ENCODE results near the gene FSTL5.

FSTL5 gene

DNA sequence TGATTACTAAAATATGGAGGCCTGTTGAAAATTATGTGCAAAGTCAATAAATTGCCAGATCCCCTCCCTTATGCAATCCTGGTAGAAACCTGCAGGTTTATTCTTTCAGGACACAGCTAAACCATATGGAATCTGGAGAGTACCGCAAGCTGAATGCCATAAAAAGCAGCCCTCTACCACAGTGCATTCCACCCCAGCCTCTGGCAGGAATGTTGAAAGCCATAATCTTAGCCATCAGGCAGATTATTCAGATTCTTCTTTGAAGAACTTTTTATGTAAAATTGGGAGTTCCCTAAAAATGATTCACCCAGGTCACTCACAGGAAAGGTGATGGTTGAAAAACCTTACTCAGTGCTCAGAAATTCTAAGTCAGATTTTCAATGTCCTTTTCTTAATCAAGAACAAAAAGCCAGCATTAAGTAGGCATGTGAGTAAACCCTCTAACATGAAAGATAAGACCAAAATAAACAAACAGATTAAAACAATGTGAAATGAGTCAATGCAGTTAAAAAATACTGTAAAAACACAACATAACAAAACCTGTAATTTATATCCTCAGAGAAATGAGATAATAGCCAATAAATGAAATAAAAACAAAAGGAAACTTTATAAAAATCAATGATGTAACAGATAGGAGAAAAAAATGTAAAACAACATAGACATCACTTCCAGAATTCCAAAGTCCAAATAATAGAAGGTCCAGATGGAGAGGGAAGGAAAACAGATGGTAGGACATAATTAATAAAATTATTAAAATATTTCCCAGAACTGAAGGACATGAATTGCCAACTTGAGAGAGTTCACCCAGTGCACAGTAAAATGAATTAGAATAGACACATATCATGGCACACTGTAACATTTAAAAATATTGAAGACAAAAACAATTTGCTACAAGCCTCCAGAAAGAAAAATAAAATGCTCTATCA is 226.9 kb downstream of the FSTL5 start:
- no peak for DNase-seq

DNA sequence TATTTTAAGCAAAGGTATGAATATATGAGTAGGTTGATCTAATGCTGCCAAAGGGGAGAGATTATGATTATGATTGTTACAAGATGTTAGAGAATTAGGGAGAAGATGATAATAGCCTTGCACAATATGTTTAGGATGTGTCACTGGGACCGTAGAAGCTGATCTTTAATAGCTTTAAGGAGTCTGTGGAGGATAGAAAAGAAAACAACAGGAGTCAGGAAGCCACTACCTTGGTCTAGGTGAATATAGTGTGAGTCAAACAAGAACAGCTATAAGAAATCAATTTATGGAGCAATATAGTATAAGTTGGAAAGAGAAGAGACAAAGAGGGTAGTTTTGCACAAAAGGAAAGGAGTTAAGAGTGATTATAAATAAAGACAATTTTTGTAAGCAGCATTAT is 232.7 kb downstream of the FSTL5 start:
- DNase-seq, result no peak

DNA sequence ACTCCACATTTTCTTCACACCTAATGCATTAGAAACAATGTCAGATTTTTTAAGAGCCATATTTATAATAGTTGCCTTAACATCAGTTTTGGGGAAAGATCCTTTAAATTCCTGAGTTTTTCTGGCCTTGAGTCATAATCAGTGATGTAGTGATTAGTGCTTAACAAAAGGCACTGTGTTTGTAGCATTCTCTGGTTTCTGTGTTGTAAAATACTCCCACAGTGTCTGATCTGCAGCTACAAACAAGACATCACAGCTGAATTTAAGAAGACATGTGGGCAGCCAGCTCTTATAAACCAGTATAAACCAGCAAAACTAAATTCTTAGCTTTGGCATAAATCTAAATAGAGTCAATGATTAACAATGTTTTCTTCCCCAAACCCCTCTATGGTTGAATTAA is 233.8 kb downstream of the FSTL5 start:
- no peak for DNase-seq

DNA sequence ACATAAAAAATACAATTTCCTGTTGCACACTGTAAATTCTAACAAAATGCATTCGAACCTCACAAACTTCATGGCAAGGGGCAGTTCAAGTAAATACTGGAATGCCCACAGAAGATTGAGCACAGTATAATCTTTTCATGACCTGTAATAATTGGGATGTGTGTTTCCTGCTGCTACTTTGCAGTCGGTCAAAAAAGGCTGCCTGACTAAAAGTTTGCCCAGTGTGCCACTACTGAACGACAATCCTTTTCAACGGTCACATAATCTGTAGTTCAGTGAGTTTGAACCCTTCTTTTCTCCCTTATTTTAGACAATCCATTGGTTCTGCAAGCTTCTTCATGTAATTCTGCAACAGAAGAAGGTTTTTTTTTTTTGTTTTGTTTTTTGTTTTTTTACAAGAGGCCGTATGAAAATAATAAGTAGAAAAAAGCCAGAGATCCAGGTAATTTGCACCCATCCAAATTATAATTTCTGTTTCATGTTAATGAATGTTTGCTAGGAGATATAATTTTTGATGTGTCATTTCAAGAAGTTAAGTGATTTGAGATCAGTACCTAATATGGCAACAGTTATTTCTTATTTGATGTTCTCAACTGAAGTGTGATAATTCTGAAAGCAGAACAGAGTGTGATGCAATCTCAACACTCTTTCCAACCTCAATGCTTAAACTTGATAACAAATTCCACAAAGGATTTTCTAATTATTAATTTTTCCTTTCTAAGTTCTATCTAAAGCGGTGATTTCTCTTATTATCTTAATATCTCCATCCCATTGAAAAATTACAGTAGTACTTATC is 237.6 kb downstream of the FSTL5 start:
- DNase-seq, result no peak

DNA sequence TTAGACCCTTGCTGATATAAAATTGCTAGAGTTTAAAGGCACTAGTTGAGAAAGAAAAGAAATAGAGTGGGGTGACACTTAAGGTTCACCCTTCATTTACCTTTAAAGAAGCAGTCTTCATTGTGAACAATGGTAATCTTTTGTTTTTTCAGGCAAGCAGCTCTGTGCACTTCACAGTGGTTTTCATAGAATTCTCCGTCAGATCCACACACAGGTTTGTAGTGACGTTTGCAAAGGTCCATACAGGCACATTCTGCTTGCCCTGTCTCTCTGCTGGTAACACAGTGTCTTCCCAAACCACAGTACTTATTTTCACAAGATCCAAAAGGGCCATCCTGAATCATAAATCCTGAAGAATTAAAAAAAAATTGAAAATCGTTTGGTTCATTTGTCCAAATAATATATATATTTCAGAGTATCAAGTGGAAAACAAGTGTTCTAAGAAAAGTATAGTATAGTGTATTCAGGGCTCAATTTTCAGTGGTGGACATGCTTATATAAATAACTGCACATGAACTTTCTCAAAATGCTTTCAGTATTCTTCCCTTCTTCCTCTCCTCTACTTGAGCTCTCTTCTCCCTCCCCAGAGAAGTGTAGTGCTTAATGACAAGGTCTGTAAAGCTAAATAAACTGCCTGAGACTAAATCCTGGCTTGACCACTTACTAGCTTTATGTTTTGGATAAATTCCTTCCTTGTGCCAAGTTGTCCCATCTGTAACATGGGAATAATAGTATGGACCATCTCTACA is 243.3 kb downstream of the FSTL5 start:
- no peak for DNase-seq

DNA sequence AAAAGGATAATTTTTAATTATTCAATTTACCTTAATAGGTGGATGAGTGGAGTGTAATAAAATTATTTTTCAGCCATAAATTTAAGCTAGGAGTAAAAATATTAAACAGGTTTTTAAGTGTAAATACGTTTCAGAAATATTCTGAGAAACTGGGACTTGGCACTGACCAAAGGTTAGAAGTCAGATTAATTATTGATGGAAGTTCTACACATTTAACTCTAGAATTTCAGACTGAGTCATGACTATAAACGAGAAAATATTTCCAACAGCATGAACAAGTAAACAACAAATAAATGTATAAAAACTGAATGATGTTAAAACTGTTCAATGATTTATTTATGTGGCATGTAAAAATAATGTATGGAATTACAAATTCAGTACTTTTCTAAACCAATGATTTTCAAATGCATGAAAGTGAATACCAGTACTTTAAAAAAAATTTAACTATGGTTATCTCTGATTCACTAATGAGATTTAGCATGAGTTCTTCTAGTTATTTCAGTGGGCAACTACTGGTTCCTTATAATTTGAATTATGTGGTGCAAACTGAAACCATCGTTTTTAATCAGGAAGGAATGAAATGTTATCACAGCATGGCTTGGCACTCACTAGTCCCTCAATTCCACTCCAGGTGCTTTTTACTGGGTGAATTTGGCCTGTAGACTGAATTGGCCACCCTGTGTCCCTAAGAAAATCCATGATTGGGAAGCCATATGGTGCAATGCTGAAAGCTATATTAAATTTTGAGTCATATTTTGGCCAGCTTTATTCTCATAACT is 244.2 kb downstream of the FSTL5 start:
- DNase-seq, result no peak

DNA sequence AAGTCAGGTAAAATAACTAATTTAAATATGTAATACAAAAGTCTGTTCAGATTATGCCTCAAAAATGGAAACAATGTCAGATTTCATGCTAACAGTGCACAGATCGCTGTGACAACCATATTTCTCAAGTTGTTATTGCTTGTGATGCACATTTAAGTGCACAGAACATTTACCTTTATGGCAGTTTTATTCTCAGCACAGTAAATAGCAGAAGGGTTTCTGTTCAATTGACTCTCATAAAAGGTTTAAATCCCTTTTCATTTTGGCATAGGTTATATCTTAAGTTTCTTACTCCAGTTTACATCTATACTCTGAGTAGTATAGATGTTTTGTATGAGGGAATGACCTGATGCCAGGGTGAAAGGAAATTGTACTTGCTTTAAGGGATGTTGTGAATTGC is 247.8 kb downstream of the FSTL5 start:
- DNase-seq, result no peak

DNA sequence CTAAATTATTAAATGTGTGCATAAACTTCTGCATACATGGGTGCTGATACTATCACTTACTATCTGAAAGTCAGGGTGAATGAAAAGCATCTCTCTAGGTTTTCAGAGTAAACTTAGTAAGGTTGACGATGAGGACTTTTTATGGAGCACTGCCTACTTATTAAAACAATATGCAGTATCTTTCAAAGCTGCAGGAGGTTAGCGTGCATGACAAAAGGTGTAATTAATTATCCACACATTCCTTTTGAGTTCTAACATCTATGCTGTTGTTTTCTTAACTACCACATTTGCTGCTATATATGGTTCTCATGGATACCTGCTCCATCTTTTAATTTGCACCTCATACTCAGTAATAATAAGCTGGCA is 256.2 kb downstream of the FSTL5 start:
- DNase-seq, result no peak

DNA sequence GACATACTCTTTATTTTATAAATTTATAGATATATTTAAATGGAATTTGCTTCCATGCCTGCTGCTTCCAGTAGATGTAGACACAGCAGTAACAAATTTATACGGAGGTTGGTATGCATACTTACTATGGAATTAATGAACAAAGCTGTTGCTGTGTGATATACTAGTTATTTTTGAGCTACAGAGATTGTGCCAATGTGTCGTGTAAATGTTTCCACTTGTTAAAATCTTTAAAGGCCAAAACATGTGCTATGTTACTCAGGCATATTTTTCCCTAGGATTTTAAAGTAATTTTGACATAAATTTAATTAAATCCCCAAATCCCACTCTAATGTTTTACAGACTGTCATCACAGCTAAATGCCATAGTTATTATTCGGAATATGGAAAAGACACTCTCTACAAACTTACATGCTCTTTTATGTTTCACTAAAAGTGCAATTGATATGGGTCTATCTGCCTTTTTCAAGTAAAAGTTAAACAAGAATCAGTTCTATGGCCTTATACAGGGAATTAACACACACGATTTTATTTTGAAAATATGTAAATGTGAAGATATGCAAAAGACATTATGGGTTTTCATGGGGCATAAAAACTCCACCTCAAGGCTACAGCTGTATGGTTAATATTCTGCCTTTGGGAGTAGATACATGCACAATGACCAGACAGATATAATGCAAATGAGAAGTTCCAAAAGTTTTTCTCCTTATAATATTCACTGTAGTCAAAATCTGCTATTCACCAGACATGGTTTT is 256.8 kb downstream of the FSTL5 start:
- no peak for DNase-seq

DNA sequence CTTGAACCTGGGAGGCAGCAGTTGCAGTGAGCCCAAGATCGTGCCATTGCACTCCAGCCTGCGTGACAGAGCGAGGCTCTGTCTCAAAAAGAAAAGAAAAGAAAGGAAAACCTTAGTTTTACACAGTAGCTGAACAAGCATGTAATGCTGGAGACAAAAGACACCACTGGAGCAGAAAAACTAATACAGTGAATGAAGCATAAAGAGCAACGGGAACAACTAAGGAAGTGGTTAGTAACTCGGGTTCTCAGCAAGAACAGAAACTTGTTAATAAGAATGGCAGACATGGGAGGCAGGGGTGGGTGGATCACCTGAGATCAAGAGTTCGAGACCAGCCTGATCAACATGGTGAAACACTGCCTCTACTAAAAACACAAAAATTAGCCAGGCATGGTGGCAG is 263.7 kb downstream of the FSTL5 start:
- DNase-seq, result no peak

DNA sequence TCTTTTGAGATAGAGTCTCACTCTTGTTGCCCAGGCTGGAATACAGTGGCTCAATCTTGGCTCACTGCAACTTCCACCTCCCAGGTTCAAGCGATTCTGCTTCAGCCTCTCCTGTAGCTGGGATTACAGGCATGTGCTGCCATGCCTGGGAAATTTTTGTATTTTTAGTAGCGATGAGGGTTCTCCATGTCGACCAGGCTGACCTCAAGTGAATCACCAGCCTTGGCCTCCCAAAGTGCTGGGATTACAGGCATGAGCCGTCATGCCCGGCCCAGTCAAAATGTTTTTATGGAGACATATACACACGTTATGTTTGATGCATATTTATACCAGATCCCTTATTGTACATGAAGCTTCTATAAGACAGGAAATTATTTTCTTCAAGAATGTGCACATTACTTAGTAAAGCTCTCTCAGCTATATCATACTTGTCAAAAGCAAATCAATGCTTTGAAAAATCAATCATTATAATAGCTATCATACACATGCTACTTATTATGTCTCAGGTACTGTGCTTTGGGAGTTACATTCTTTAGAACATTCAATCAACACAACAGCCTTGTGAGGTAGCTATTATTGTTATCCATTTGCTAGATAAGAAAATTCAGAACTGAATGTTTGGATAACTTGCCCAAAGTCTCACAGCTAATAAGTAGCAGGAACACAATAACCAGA is 269.2 kb downstream of the FSTL5 start:
- DNase-seq, result no peak

DNA sequence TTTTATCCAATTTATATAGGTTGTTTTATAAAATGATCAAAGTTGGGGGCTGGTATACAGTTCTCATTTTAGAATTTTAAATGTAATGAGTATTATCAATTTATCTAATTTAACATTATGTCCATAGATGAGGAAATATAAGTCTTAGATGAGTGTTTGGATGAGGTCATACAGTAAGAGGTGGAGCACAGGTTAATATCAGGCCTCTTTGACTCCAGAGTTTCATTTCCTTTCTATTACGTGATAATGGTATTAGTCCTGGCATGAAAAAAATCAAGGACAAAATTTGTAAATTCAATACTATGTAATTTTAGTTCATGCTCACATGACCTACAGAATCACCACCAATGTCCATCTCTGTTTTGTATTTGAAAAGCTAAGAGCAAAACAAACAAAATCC is 269.8 kb downstream of the FSTL5 start:
- no peak for DNase-seq

DNA sequence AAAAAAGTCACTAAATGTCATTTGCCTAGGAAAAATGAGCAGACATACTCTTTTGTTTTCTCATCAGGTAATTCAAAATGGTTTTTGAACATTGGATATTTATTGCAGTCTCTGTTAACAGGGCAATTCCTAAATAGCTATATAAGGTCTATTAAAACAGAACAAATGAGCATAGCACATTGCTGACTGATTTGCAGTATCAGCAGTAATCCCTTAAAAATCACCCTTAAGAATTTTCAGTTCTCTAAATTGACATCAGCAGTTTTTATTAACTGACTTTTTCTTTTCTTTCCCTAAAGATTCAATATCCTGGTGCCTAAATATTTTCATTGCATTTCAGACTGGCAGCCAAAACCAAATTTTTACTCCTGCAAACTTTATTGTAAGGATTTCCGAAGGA is 270.2 kb downstream of the FSTL5 start:
- DNase-seq, result no peak

DNA sequence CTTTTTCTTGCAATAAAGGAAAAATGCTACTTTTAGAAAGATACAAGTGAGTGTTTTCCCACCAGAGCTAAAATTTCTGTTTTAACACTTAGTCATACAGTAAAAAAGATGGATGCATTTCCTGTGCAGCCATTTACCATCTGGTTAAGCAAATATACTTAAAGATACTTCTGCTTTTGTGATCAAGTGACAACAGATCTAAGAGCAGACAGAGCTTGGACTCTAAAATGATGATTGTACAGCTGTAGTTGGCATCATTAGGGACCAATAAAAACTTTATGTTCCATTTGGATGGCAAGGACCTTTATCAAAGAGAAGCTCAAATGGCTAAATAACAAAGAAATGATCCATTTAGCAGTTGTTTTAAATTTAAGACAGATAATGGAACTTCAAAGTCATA is 270.8 kb downstream of the FSTL5 start:
- no peak for DNase-seq

DNA sequence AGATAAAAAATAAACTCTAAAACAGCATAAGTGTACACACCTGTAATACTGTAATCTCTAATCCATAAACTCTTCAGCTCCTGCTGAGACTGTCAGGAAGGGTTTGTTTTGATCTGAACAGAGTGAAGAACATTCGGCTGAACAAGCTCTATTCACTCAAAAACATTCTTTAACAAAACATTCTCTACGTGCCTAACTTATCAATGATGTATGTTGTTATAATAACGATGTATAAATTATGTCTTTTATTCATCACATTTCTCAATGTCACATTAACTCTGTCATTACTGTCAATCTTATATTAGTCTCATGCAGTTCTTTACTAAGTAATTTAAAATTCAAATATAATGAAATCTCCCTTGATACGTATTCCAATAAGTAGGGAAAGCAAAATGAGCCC is 280.6 kb downstream of the FSTL5 start:
- DNase-seq, result no peak

DNA sequence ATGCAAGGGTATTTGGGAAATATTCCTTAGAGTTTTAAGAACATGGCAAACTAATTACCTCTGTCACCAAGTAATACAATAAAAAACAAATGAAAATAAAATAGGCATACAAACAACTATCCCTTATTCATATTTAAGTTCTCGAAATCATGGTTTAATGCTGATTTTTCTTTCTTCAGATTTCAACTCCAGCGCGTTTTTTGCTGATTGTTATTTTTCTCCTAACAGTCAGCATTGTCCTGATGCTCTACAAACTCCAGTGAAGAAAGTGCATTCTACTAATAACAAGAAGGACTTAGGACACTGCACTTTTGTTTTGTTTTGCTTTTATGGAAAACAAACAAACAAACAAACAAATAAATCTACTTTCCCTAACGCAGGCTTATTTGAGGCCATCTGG is 282.4 kb downstream of the FSTL5 start:
- DNase-seq, result no peak

DNA sequence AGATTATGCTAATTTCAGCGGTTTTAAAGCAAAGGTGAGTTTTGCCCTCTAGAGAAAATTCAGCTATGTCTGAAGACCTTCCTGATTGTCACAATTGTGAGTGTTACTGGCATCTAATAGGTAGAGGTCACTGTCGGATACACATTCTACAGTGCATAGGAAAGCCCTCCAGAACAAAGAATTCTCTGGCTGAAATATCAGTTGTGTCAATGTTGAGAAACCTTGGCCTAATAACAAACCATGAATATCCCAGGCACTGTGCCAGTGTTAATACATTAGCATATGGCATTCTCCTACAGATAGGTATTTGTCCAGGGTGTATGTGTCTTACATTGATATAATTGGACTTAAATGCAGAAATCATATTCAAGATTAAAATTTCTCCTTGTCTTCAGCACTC is 294.3 kb downstream of the FSTL5 start:
- no peak for DNase-seq

DNA sequence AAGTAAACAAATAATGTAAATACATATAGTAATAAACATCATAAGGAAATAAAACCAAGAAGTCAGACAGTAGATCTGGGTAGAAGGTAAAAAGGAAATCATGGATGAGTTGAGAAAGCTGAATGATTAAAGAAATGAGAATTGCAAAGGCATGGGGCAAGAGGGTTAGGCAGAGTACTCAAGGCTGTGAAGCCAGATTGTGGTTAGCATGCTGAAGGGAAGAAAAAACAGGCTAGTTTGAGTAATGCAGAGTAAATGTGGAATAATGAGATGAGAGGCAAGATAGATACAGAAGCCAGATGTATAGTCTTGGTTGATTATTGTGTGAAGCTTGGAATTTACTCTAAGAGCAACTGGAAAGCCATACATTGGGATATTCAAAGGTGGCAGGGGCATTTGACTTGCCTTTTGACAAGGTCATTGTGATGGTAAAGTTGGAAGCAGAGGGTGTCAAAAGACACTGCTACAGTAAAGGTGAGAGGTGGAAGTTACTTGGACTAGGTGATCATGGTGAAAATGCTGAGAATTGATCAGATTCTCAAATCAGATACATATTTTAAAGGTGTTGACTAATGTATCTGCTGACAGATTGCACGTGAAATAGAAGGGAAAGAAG is 307.0 kb downstream of the FSTL5 start:
- DNase-seq, result no peak

DNA sequence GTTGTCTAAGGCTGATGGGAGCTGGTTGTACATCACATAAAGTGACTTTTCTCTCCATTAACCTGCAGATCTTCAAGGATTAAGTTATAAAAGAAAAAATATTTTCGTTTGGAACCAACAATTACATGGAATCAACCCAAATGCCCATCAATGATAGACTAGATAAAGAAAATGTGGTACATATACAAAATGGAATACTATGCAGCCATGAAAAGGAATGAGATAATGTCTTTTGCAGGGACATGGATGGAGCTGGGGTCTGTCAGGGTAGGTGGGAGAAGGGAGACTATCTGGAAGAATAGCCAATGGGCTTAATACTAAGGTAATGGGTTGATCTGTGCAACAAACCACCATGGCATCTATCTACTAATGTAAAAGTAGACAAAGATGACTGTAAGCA is 313.2 kb downstream of the FSTL5 start:
- DNase-seq, result no peak

DNA sequence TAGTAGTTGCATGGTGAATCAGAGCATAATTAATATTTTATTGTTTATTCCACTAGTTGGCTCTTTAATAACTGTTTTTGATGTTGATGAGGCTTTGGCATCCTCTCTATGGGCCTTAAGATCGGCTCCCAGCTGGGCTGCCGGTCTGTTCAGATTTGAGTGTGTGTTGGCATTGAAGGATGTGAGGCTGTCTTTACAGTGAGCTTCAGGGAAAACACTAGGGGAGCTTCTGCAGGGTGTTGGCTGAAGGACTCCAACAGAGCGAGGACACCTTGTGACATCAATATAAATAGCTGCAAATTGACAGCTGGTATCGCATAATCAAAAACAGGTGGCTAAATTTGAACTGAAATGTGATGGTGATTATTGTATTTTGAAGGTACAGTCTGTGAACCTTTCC is 322.0 kb downstream of the FSTL5 start:
- DNase-seq, result no peak

DNA sequence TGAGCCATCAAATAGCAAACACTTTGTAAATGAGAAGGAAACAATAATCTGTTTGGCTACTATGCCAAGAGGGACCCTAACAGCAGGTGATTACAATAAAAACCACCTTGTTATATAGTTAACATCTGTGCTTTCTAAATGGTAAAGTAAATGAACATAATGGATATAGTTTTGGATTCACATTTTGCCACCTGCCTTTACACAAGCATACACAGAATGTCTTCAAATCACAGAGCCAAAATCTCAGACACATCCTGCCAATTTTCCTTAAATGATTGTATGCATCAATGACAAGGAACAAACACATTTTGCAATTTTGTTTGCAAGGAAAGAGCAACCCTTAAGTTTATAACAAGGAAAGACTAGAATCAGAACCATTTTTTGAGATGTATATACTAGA is 334.2 kb downstream of the FSTL5 start:
- DNase-seq, result no peak
